T-cell (primary cell): Measurements from ENCODE around the gene SLC36A3. TPM values are rescaled to one million over a fixed set of nuclear protein-coding genes. Genes with fewer than 3 reads are reported as not detected.

Experiments used
- ATAC-seq, 4 experiments: fragments of 200-7000 bp in 3 of 4; fragments of 150-1000 bp in 1 of 4; cut with Tn5 transposase; replicated peaks in 1 of 4; 1 replicate in 3 of 4; 2 replicates in 1 of 4; pipeline ENCODE4 v1.10.0; 2021; ENCODE audit warnings: moderate library complexity in 3 of 4, mild to moderate bottlenecking in 2 of 4, moderate number of reproducible peaks in 1 of 4
- CTCF ChIA-PET, 2 donors: fragments of 300-600 bp; sonication (Branson Sonifier 250); formaldehyde crosslinking; loops; one replicate each; lab custom pipeline; 2022; ENCODE audit warnings: antibody characterized with exemption in 2 of 2; lab: Charles Lee
- POLR2A ChIA-PET, 2 donors: fragments of 300-600 bp; sonication (Branson Sonifier 250); formaldehyde crosslinking; loops; one replicate each; lab custom pipeline; 2022; ENCODE audit warnings: antibody characterized with exemption in 2 of 2; lab: Charles Lee
- DNase-seq, 35 experiments: peaks; one replicate each; pipeline versions ENCODE4 v3.0.0 to v3.0.0-alpha.2; 2013 to 2023
- H3K27ac ChIP-seq: one replicate; pipeline ENCODE4 v1.5.1; 2013; ENCODE audit warnings: low read length
- H3K27me3 ChIP-seq, 2 experiments: replicated peaks in 1 of 2; 1 replicate in 1 of 2; 2 replicates in 1 of 2; pipeline versions ENCODE4 v1.6.1 to v1.7.0; 2013; ENCODE audit warnings: low read length in 1 of 2, mixed read lengths in 1 of 2; ENCODE audit not compliant: control insufficient read depth in 2 of 2, insufficient read depth in 2 of 2; ENCODE audit errors: extremely low read depth in 1 of 2
- H3K36me3 ChIP-seq, 2 donors: 1 replicate in 1 of 2; 2 replicates in 1 of 2; pipeline versions ENCODE4 v1.6.1 to v1.7.0; 2013; ENCODE audit warnings: low read length in 1 of 2; ENCODE audit not compliant: control insufficient read depth in 2 of 2, insufficient read depth in 1 of 2; ENCODE audit errors: extremely low read depth in 1 of 2
- H3K4me1 ChIP-seq, 2 experiments: 1 replicate in 1 of 2; 2 replicates in 1 of 2; pipeline versions ENCODE4 v1.6.1 to v1.7.0; 2013; ENCODE audit warnings: low read length in 2 of 2, mixed read lengths in 1 of 2; ENCODE audit not compliant: insufficient read depth in 2 of 2, control insufficient read depth in 1 of 2; ENCODE audit errors: extremely low read depth in 1 of 2
- H3K4me3 ChIP-seq, 2 donors: 1 replicate in 1 of 2; 2 replicates in 1 of 2; pipeline versions ENCODE4 v1.5.1 to v1.7.0; 2013; ENCODE audit warnings: mild to moderate bottlenecking in 2 of 2, low read length in 1 of 2, moderate library complexity in 1 of 2; ENCODE audit not compliant: control insufficient read depth in 1 of 2; ENCODE audit errors: extremely low read depth in 1 of 2
- H3K9me3 ChIP-seq: 2 replicates; pipeline ENCODE4 v1.7.0; 2013
- H3K27ac Mint-ChIP-seq, 2 donors: one replicate each; pipeline ENCODE4 v1.8.0; 2020 to 2021; ENCODE audit warnings: mild to moderate bottlenecking in 2 of 2, mixed read lengths in 2 of 2
- H3K27me3 Mint-ChIP-seq, 2 donors: one replicate each; pipeline ENCODE4 v1.8.0; 2021 to 2022; ENCODE audit warnings: mixed read lengths in 2 of 2
- H3K36me3 Mint-ChIP-seq: one replicate; pipeline ENCODE4 v1.8.0; 2021; ENCODE audit warnings: mixed read lengths
- H3K4me1 Mint-ChIP-seq, 3 donors: one replicate each; pipeline ENCODE4 v1.8.0; 2020 to 2022; ENCODE audit warnings: mixed read lengths in 3 of 3, mild to moderate bottlenecking in 1 of 3
- H3K4me3 Mint-ChIP-seq, 3 donors: one replicate each; pipeline ENCODE4 v1.8.0; 2020 to 2022; ENCODE audit warnings: mild to moderate bottlenecking in 3 of 3, mixed read lengths in 3 of 3, moderate library complexity in 3 of 3
- H3K9me3 Mint-ChIP-seq, 3 donors: one replicate each; pipeline ENCODE4 v1.8.0; 2020 to 2022; ENCODE audit warnings: mixed read lengths in 3 of 3
- WGBS: methylation state at CpG from one replicate; pipeline ENCODE4 v1.1.5; 2013; ENCODE audit warnings: missing lambda C conversion rate; ENCODE audit not compliant: insufficient coverage; 5-methylcytosine and 5-hydroxymethylcytosine counted together
- total RNA-seq, 35 experiments: library from RNA in 6 of 35; stranded (reverse) in 6 of 35; fragments of 120-200 nt in 1 of 35; gene quantifications; one replicate each; pipeline versions ENCODE4 v1.2.1 to v1.2.4 and lab custom pipeline; 2013 to 2026

The SLC36A3 gene
- total RNA-seq, 5 donors from 2014 or later (not counting 1 experiment from before 2014, with no cell fraction given) = not detected

DNA sequence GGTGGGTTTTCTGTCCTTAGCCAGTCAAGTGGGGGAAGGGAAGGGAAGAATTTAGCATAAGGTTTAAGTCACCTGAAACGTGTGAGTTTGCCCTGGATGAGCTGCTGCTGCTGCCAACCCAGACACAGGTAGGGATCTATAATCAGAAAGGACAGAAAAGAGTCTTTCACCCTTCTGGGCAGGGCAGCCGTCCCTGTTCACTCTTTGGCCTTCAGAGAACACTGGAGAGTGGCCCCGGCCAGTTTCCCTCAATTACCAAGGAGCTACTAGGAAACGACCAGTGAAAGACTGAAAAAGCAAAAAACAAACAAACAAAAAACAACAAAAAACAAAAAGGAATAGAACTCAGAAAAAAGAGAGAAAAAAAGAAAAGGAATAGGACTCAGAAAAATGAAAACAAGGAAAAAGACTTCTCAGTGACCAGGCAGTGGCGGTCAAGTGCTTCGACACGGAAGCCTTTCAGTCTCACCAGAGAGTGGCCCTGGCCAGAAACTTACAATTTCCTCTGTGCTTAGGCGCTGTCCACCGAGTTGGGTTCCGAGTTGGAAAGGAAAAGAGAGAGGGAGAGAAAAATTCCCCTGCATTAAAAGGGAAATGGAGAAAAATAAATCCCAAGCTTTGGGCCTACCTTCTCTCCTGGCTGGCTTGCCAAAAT is 53.1 kb downstream of the SLC36A3 start:
- peak overlapping the region; percentile 44 to 95 (median 74) for H3K4me3 Mint-ChIP-seq
- POLR2A ChIA-PET = interaction anchor here in 1 of 2 donors (0.7 kb wide), 2 partner anchors 164 to 175 kb away, joined by 3 read pairs; no protein-coding TSS in a partner anchor

DNA sequence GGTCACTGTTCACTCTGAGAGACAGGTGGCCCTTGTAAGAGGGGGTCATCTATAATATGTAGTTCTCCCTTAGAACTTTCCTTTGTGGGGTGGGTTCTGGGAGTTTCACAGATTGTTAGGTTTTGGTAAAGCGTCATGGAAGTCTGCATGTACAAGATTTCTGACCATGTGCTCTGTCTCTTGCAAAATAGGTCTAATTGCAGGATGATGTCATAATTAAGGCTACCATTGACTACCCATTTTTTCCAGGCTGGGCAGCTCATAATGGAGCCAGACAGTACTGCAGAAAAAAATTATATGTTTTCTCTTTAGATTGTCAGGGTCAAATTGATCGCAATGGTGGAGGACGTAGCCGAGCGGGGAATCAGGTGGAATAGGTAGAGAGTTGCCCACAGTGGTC is 54.3 kb downstream of the SLC36A3 start:
- Mint-ChIP-seq H3K4me1 (peaks cover 26 to 46% (median 33%) of the 10 kb centered on the region in 3 donors), H3K27me3 (no peaks in the 10 kb centered on the region), H3K27ac (no peak overlapping the region), H3K36me3 (no peaks in the 10 kb centered on the region), H3K9me3 (no peaks in the 10 kb centered on the region), H3K4me3 (no peak overlapping the region)
- Histone ChIP-seq H3K36me3 (peaks cover 0 to 2% of the 10 kb centered on the region in 2 donors), H3K4me1 (peaks cover 9 to 33% of the 10 kb centered on the region in 2 experiments), H3K27ac (no peak overlapping the region), H3K9me3 (no peaks in the 10 kb centered on the region), H3K4me3 (no peak overlapping the region), H3K27me3 (no peaks in the 10 kb centered on the region)
- DNase-seq = no peak
- no peak for ATAC-seq
- 94% methylated on average over 5 of the region's 5 CpGs for WGBS
- CTCF ChIA-PET = no interaction called here
- POLR2A ChIA-PET = no interaction called here

More for the DNA sequence above, 53.1 kb downstream of the SLC36A3 start:
- Histone ChIP-seq H3K27me3 (no peaks in the 10 kb centered on the region), H3K4me1 (peaks cover 9 to 32% of the 10 kb centered on the region in 2 experiments), H3K27ac (peak overlapping the region; percentile 62), H3K9me3 (no peaks in the 10 kb centered on the region), H3K36me3 (peaks cover 0 to 2% of the 10 kb centered on the region in 2 donors), H3K4me3 (peak overlapping the region in 1 of 2 donors; percentile 13)
- Mint-ChIP-seq H3K27ac (peak overlapping the region; percentile 73 to 81), H3K4me1 (peaks cover 29 to 51% (median 31%) of the 10 kb centered on the region in 3 donors), H3K27me3 (no peaks in the 10 kb centered on the region), H3K9me3 (no peaks in the 10 kb centered on the region), H3K36me3 (no peaks in the 10 kb centered on the region)
- DNase-seq (no peak), ATAC-seq (no peak)
- WGBS = 82% methylated on average over 5 of the region's 10 CpGs
- CTCF ChIA-PET = interaction anchor here in 1 of 2 donors (0.5 kb wide), 1 partner anchor 1732 kb away, joined by 11 read pairs; no protein-coding TSS in a partner anchor

DNA sequence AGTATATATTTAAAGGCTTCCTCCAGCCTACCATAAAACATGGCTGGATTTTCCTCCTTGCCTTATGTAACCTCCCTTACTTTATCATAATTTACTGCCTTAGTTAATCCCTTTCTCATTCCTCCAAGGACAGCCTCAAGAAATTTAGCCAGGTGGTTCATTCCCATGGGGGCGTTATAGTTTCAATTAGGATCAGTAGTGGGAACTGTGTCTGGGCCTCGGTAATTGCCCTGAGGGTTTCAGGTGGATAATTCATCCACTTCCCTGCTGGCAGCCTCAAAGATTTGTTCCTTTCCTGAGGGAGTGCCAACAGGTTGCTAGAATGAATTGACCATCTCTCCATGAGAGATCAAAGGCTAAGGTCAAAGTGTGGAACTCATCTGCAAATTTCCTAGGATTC is 54.9 kb downstream of the SLC36A3 start:
- CTCF ChIA-PET = no interaction called here
- no peak overlapping the region for H3K4me3 ChIP-seq
- H3K4me1 ChIP-seq = peaks cover 8 to 35% of the 10 kb centered on the region in 2 experiments
- POLR2A ChIA-PET = interaction anchor here in 1 of 2 donors (0.6 kb wide), 1 partner anchor 802 kb away, joined by 3 read pairs; no protein-coding TSS in a partner anchor
- H3K27ac ChIP-seq = no peak overlapping the region
- peaks cover 26 to 46% (median 33%) of the 10 kb centered on the region in 3 donors for H3K4me1 Mint-ChIP-seq
- no peaks in the 10 kb centered on the region for H3K9me3 ChIP-seq
- no peaks in the 10 kb centered on the region for H3K27me3 Mint-ChIP-seq
- WGBS = 100% methylated on average over 2 of the region's 2 CpGs
- H3K9me3 Mint-ChIP-seq = no peaks in the 10 kb centered on the region
- no peak overlapping the region for H3K27ac Mint-ChIP-seq
- H3K36me3 Mint-ChIP-seq = no peaks in the 10 kb centered on the region
- no peak overlapping the region for H3K4me3 Mint-ChIP-seq
- ATAC-seq (no peak), DNase-seq (no peak)
- no peaks in the 10 kb centered on the region for H3K27me3 ChIP-seq
- peaks cover 0 to 2% of the 10 kb centered on the region in 2 donors for H3K36me3 ChIP-seq

DNA sequence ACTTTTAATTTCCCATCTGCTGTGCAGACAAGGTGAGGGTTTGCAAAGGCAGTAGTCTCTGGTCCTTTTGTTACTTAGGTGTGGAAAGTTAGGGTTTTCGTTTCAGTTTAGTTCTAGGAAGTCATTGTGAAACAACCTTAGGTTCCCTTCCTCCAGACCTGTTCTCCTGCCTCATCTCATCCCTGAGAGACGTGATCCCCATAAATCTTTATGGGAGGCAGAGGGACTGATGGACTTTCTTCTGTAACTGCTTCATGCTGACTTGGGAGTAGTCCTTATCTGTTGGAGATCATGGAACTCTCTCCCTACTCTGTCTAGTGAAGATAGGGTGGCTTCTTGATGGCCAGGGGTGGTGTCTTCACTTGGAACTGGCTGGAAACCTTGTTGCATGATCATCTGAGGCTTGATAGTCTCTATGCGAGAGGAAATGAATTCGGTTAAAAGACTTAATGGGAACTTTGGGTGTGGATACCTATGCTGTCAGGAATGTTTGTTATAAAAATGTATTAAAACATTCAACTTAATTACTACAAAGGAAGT is 57.8 kb downstream of the SLC36A3 start:
- no peaks in the 10 kb centered on the region for H3K27me3 Mint-ChIP-seq
- H3K4me3 Mint-ChIP-seq = no peak overlapping the region
- no CpG with 5 or more reads among the region's 4 CpGs for WGBS
- H3K27ac Mint-ChIP-seq = no peak overlapping the region
- ChIA-PET POLR2A (no interaction called here), CTCF (no interaction called here)
- H3K36me3 Mint-ChIP-seq = no peaks in the 10 kb centered on the region
- Histone ChIP-seq H3K27ac (no peak overlapping the region), H3K9me3 (no peaks in the 10 kb centered on the region), H3K36me3 (peaks cover 0 to 2% of the 10 kb centered on the region in 2 donors), H3K27me3 (no peaks in the 10 kb centered on the region), H3K4me1 (peaks cover 0 to 17% of the 10 kb centered on the region in 2 experiments), H3K4me3 (no peak overlapping the region)
- ATAC-seq (no peak), DNase-seq (no peak)
- H3K4me1 Mint-ChIP-seq = peaks cover 10 to 30% (median 19%) of the 10 kb centered on the region in 3 donors
- no peaks in the 10 kb centered on the region for H3K9me3 Mint-ChIP-seq

DNA sequence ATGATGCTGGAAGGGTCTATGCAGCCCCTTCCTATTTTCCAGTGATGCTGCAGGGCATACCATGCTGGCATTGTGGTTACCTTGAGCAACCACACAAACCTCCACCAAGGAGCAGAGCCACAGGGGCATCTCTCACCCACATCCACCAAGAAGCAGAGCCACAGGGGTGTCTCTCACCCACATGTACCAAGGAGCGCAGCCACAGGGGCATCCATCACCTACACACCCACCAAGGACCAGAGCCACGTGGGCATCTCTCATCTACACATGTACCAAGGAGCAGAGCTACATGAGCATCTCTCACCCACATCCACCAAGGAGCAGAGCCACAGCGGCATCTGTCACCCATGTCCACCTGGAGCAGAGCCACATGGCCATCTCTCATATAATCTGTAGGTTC is 59.4 kb downstream of the SLC36A3 start:
- no peak overlapping the region for H3K4me3 Mint-ChIP-seq
- no peaks in the 10 kb centered on the region for H3K27me3 Mint-ChIP-seq
- H3K27ac ChIP-seq = no peak overlapping the region
- no peaks in the 10 kb centered on the region for H3K36me3 Mint-ChIP-seq
- no peaks in the 10 kb centered on the region for H3K9me3 Mint-ChIP-seq
- WGBS = 80% methylated on average over 1 of the region's 3 CpGs
- ATAC-seq (peak in 1 of 4 experiments; percentile 38), DNase-seq (no peak)
- peaks cover 12 to 27% (median 12%) of the 10 kb centered on the region in 3 donors for H3K4me1 Mint-ChIP-seq
- no peaks in the 10 kb centered on the region for H3K9me3 ChIP-seq
- no peak overlapping the region for H3K4me3 ChIP-seq
- peaks cover 0 to 3% of the 10 kb centered on the region in 2 experiments for H3K27me3 ChIP-seq
- CTCF ChIA-PET = no interaction called here
- H3K27ac Mint-ChIP-seq = peak overlapping the region in 1 of 2 donors; percentile 12
- H3K4me1 ChIP-seq = peaks cover 0 to 14% of the 10 kb centered on the region in 2 experiments
- H3K36me3 ChIP-seq = peaks cover 0 to 2% of the 10 kb centered on the region in 2 donors
- POLR2A ChIA-PET = no interaction called here

DNA sequence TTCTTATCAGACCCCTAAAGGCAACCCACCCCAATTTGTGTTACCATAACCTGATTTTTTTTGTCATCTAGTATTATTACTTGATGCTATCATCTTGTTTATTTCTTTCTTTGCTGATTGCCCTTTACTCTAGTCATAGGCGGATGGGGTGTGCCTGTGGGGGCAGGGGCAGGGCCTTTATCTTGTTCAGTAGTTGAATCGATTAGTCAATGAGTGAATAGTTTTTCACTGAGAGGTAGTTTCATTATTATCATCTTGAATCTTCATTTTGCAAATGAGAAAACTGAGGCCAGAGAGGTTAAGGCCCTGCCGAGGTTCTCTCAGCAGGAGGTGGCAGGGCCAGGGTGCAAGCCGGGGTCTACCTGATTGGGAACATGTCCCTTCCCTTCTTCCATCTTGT is 60.0 kb downstream of the SLC36A3 start:
- H3K36me3 ChIP-seq = no peaks in the 10 kb centered on the region
- DNase-seq (no peak), ATAC-seq (no peak)
- peaks cover 0 to 3% of the 10 kb centered on the region in 2 experiments for H3K27me3 ChIP-seq
- no peaks in the 10 kb centered on the region for H3K36me3 Mint-ChIP-seq
- H3K4me1 Mint-ChIP-seq = peaks cover 12 to 27% (median 16%) of the 10 kb centered on the region in 3 donors
- WGBS = 50% methylated on average over 2 of the region's 4 CpGs
- peaks cover 0 to 17% of the 10 kb centered on the region in 2 experiments for H3K4me1 ChIP-seq
- H3K27me3 Mint-ChIP-seq = no peaks in the 10 kb centered on the region
- ChIA-PET POLR2A (no interaction called here), CTCF (no interaction called here)
- no peaks in the 10 kb centered on the region for H3K9me3 ChIP-seq
- peak overlapping the region in 1 of 2 donors; percentile 12 for H3K27ac Mint-ChIP-seq
- H3K27ac ChIP-seq = no peak overlapping the region
- no peak overlapping the region for H3K4me3 ChIP-seq
- H3K4me3 Mint-ChIP-seq = no peak overlapping the region
- H3K9me3 Mint-ChIP-seq = no peaks in the 10 kb centered on the region
